ENCODE results near the gene PPFIA2.

PPFIA2 gene

DNA sequence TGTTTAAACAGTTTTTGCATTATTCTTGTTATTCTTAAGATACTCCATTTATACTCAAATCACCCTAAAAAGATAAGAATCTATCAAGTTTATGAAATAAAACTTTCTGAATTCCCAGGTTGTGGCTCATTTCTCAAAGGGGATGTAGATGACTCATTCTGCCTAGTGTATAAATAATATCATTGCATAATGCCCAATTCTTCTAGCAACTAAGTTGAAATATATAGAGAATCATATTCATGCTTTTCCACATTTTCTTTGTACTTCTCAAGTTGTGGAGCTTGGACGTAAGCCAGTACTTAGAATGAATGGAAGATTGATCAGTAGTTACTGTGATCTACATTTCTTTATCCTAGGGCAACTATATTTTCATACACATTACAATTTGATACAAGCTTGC, 201.1 kb downstream of the PPFIA2 start:
- ATAC-seq, result no peak
- TF ChIP-seq, protein P1, sequence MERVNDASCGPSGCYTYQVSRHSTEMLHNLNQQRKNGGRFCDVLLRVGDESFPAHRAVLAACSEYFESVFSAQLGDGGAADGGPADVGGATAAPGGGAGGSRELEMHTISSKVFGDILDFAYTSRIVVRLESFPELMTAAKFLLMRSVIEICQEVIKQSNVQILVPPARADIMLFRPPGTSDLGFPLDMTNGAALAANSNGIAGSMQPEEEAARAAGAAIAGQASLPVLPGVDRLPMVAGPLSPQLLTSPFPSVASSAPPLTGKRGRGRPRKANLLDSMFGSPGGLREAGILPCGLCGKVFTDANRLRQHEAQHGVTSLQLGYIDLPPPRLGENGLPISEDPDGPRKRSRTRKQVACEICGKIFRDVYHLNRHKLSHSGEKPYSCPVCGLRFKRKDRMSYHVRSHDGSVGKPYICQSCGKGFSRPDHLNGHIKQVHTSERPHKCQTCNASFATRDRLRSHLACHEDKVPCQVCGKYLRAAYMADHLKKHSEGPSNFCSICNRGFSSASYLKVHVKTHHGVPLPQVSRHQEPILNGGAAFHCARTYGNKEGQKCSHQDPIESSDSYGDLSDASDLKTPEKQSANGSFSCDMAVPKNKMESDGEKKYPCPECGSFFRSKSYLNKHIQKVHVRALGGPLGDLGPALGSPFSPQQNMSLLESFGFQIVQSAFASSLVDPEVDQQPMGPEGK (CRISPR knock-in tag; IDR thresholded peaks at IDR 0.05; ENCODE audit: borderline replicate concordance), result no peak
- no peak for TF ChIP-seq ZFP3 (CRISPR knock-in tag; IDR thresholded peaks at IDR 0.05)
- no peak for TF ChIP-seq ESRRG (CRISPR knock-in tag; IDR thresholded peaks at IDR 0.05)
- TF ChIP-seq, protein P2, sequence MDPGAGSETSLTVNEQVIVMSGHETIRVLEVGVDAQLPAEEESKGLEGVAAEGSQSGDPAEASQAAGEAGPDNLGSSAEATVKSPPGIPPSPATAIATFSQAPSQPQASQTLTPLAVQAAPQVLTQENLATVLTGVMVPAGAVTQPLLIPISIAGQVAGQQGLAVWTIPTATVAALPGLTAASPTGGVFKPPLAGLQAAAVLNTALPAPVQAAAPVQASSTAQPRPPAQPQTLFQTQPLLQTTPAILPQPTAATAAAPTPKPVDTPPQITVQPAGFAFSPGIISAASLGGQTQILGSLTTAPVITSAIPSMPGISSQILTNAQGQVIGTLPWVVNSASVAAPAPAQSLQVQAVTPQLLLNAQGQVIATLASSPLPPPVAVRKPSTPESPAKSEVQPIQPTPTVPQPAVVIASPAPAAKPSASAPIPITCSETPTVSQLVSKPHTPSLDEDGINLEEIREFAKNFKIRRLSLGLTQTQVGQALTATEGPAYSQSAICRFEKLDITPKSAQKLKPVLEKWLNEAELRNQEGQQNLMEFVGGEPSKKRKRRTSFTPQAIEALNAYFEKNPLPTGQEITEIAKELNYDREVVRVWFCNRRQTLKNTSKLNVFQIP (CRISPR knock-in tag; IDR thresholded peaks at IDR 0.05; ENCODE audit: borderline replicate concordance, low read depth), result no peak
- TF ChIP-seq PPARA (CRISPR knock-in tag; IDR thresholded peaks at IDR 0.05; ENCODE audit: borderline replicate concordance), result no peak
- no peak for TF ChIP-seq BACH2 (CRISPR knock-in tag; IDR thresholded peaks at IDR 0.05; ENCODE audit: borderline replicate concordance)
- TF ChIP-seq ZNF70 (CRISPR knock-in tag; IDR thresholded peaks at IDR 0.05), result no peak

DNA sequence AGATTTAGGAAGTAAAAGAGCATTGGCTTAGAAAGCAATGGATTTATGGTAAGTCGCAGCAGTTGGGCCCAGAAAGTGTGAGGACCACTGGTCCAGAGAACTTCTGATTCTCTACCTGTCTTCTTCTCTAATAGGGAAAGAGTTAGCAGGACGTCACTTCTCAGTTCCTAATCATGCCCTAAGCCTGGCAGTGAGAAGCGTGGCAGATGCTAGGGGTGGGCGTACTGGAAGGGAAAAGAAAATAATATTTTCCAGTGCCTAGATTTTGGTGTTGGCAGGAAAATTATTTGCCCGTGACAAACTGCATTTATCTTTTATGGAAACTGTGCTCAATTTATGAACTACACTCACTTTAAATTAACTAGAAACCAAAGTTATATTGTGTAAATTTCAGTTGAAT, 212.3 kb downstream of the PPFIA2 start:
- no peak for ATAC-seq

DNA sequence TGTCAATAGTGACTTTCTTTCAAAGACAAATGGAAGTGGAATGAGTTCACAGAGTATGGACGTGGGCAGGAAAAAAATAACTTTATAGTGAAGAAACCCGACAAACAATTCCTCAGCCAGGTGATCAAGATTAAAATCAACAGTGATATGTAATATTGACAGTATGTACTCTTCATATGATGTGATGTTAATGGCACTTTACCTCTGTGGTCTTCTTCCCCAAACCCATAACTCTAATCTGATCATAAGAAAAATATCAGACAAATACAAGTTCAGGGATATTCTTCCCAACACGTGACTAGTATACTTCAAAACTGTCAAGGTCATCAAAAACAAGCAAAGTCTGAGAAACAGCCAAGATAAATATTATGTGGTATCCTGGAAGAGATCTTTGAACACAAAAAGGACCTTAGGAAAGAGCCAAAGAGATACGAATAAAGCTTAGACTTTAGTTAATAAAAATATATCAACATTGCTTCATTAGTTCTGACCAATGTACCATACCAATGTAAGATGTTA, 215.5 kb downstream of the PPFIA2 start:
- TF ChIP-seq ZNF565 (CRISPR knock-in tag; conservative IDR thresholded peaks at IDR 0.05; ENCODE audit: low read depth) (no peak), CSDC2 (CRISPR knock-in tag; IDR thresholded peaks at IDR 0.05) (no peak), SNAI2 (CRISPR knock-in tag; IDR thresholded peaks at IDR 0.05) (no peak), ZNF8 (CRISPR knock-in tag; IDR thresholded peaks at IDR 0.05) (no peak), RARB (CRISPR knock-in tag; IDR thresholded peaks at IDR 0.05) (no peak)
- no peak for ATAC-seq

More for the DNA sequence above, 212.3 kb downstream of the PPFIA2 start:
- TF ChIP-seq ESRRG (CRISPR knock-in tag; IDR thresholded peaks at IDR 0.05), result no peak
- no peak for TF ChIP-seq RARB (CRISPR knock-in tag; IDR thresholded peaks at IDR 0.05)
- no peak for TF ChIP-seq GLIS3 (CRISPR knock-in tag; IDR thresholded peaks at IDR 0.05)
- TF ChIP-seq ZC3H10 (CRISPR knock-in tag; IDR thresholded peaks at IDR 0.05), result no peak
- TF ChIP-seq SNAI2 (CRISPR knock-in tag; IDR thresholded peaks at IDR 0.05), result no peak
- TF ChIP-seq CSDC2 (CRISPR knock-in tag; IDR thresholded peaks at IDR 0.05), result no peak
- no peak for TF ChIP-seq TCF4 (CRISPR knock-in tag; IDR thresholded peaks at IDR 0.05; ENCODE audit: borderline replicate concordance)
- no peak for TF ChIP-seq PPARA (CRISPR knock-in tag; IDR thresholded peaks at IDR 0.05; ENCODE audit: borderline replicate concordance)
- no peak for TF ChIP-seq ZFP3 (CRISPR knock-in tag; IDR thresholded peaks at IDR 0.05)
- no peak for TF ChIP-seq ZNF70 (CRISPR knock-in tag; IDR thresholded peaks at IDR 0.05)

DNA sequence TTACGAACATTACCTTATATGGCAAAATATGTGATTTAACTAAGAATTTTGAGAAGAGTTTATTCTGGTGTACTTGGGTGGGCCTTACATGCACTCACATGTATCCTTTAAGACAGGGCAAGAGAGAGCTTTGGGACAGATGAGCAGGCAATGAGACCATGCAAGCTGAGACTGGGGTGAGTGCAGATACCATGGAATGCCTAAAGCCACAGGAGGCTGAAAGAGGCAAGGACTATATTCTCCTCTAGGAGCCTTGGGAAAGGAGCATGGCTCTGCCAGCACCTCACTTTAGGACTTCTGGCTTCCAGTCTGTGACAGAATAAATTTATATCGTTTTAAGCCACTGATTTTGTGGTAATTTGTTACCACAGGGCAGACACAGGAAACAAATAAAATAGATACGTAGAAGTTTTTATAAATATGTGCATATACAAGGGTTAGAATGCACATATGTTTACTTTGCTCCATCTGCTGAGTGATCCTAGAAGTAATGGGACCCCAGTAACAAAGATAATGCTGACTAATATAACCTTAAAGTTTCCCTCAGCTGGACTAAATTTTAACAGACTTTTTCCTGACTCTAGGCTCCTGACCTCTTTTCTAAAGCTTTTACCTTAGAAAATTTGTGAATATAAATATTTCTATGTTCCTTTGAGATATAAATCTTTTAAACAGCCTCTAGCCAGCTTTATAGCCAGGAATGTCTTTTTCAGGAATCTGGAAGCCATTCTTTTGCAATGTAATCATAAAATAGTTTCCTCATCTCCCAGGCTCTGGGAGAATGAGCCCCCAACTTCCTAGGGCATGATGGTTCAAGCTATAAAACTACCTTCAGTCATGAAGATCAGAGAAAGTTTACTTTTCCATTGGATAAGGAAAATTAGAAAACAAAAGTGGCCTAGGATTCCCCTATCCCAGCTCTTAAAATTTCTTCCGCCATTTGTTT, 216.8 kb downstream of the PPFIA2 start:
- ATAC-seq, result no peak
- TF ChIP-seq ISL1 (CRISPR knock-in tag; IDR thresholded peaks at IDR 0.05) (no peak), ESRRG (CRISPR knock-in tag; IDR thresholded peaks at IDR 0.05) (no peak), RARB (CRISPR knock-in tag; IDR thresholded peaks at IDR 0.05) (no peak), ZC3H10 (CRISPR knock-in tag; IDR thresholded peaks at IDR 0.05) (no peak), TCF4 (CRISPR knock-in tag; IDR thresholded peaks at IDR 0.05; ENCODE audit: borderline replicate concordance) (no peak), ZFP30 (CRISPR knock-in tag; IDR thresholded peaks at IDR 0.05) (no peak)
- TF ChIP-seq, protein P3, sequence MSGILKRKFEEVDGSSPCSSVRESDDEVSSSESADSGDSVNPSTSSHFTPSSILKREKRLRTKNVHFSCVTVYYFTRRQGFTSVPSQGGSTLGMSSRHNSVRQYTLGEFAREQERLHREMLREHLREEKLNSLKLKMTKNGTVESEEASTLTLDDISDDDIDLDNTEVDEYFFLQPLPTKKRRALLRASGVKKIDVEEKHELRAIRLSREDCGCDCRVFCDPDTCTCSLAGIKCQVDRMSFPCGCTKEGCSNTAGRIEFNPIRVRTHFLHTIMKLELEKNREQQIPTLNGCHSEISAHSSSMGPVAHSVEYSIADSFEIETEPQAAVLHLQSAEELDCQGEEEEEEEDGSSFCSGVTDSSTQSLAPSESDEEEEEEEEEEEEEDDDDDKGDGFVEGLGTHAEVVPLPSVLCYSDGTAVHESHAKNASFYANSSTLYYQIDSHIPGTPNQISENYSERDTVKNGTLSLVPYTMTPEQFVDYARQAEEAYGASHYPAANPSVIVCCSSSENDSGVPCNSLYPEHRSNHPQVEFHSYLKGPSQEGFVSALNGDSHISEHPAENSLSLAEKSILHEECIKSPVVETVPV (CRISPR knock-in tag; IDR thresholded peaks at IDR 0.05), result no peak
- TF ChIP-seq, protein P4, sequence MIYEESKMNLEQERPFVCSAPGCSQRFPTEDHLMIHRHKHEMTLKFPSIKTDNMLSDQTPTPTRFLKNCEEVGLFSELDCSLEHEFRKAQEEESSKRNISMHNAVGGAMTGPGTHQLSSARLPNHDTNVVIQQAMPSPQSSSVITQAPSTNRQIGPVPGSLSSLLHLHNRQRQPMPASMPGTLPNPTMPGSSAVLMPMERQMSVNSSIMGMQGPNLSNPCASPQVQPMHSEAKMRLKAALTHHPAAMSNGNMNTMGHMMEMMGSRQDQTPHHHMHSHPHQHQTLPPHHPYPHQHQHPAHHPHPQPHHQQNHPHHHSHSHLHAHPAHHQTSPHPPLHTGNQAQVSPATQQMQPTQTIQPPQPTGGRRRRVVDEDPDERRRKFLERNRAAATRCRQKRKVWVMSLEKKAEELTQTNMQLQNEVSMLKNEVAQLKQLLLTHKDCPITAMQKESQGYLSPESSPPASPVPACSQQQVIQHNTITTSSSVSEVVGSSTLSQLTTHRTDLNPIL (CRISPR knock-in tag; IDR thresholded peaks at IDR 0.05; ENCODE audit: low read depth), result no peak
- TF ChIP-seq, protein P5, sequence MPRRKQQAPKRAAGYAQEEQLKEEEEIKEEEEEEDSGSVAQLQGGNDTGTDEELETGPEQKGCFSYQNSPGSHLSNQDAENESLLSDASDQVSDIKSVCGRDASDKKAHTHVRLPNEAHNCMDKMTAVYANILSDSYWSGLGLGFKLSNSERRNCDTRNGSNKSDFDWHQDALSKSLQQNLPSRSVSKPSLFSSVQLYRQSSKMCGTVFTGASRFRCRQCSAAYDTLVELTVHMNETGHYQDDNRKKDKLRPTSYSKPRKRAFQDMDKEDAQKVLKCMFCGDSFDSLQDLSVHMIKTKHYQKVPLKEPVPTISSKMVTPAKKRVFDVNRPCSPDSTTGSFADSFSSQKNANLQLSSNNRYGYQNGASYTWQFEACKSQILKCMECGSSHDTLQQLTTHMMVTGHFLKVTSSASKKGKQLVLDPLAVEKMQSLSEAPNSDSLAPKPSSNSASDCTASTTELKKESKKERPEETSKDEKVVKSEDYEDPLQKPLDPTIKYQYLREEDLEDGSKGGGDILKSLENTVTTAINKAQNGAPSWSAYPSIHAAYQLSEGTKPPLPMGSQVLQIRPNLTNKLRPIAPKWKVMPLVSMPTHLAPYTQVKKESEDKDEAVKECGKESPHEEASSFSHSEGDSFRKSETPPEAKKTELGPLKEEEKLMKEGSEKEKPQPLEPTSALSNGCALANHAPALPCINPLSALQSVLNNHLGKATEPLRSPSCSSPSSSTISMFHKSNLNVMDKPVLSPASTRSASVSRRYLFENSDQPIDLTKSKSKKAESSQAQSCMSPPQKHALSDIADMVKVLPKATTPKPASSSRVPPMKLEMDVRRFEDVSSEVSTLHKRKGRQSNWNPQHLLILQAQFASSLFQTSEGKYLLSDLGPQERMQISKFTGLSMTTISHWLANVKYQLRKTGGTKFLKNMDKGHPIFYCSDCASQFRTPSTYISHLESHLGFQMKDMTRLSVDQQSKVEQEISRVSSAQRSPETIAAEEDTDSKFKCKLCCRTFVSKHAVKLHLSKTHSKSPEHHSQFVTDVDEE (CRISPR knock-in tag; IDR thresholded peaks at IDR 0.05), result no peak
